GM12874 (cell line): ENCODE measurements around the gene ADRA1B.

Experiments used
- TF ChIP-seq, protein P1 (sequence below): IDR thresholded peaks from 2 replicates; pipeline ENCODE4 v1.5.1; 2011; ENCODE audit warnings: low read depth, mild to moderate bottlenecking, control low read depth, low read length, moderate library complexity; ENCODE audit not compliant: insufficient read depth

The ADRA1B gene

DNA sequence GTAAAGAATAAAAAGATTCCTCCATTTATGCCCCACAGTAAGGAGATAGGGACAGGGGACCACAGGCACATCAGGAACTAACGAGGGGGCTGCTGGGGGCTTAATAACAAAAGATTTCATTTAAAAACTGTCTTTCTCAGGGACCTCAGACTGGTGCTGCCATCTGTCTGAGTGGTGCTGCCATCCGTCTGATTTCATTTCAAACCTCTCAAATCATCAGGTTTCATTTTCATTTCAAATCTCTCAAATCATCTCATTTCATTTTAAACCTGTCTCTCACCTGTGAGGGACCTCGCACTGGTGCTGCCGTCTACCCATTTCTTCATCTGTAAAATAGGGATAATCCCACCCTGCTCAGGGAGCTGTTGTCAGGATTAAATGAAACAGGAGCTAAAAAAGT is 45.9 kb downstream of the ADRA1B start:
- TF ChIP-seq, protein P1, sequence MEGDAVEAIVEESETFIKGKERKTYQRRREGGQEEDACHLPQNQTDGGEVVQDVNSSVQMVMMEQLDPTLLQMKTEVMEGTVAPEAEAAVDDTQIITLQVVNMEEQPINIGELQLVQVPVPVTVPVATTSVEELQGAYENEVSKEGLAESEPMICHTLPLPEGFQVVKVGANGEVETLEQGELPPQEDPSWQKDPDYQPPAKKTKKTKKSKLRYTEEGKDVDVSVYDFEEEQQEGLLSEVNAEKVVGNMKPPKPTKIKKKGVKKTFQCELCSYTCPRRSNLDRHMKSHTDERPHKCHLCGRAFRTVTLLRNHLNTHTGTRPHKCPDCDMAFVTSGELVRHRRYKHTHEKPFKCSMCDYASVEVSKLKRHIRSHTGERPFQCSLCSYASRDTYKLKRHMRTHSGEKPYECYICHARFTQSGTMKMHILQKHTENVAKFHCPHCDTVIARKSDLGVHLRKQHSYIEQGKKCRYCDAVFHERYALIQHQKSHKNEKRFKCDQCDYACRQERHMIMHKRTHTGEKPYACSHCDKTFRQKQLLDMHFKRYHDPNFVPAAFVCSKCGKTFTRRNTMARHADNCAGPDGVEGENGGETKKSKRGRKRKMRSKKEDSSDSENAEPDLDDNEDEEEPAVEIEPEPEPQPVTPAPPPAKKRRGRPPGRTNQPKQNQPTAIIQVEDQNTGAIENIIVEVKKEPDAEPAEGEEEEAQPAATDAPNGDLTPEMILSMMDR, result no peak

DNA sequence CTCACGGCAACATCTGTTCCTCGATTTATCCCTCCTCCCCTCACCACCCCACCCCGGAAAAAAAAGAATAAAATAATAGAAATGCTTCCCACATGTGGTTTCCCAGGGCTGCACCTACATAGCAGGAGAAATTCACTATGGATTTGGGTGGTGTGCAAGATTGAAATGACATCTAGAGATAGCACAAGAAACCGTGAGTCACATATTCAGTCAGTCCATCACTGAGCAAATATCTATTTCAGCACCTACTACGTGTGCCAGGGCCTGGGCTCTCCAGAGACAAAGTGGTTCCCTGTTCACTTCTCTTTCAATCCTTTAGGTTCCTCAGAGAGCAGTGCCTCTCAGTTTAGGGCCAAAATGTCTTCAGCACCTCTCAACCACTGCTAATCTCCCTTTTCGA is 47.7 kb downstream of the ADRA1B start:
- TF ChIP-seq, protein P1, result no peak

DNA sequence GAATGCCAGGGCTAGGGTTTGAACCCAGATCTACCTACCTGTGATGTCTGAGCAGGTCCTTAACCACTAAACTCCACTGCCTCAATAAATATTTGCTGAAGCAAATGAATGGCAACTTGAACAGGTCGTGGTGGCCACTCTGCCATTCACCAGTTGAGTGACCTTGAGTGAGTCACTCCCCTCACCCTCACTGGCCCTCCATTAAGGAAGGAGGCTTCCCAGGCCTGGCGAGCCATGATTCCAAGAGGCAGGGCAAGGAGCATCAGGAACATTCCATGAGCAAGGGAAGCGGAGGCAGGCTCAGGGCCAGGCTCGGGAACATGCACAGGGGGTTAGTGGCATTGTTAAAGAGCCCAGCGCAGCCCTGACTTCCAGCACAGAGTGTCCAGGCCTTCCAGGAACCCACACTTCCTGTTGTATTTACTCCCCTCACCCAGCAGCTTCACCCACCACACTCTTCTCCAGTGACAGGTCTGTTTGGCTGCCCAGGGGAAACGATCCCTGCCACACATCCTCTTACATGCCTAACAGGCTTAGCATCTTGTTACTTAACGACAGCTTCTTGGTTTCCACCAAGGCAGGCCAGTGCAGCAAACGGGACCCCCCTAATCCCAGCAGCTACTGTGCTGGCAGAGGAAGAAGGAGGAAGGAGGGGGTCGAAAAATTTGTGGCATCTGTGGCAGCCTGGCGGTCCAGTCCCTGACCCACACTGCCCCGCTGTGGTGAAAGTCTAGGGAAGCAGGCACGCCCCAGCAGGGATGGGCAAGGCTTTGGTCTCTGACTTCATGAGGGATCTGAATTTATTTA is 49.0 kb downstream of the ADRA1B start:
- TF ChIP-seq, protein P1, result peak; percentile 63

DNA sequence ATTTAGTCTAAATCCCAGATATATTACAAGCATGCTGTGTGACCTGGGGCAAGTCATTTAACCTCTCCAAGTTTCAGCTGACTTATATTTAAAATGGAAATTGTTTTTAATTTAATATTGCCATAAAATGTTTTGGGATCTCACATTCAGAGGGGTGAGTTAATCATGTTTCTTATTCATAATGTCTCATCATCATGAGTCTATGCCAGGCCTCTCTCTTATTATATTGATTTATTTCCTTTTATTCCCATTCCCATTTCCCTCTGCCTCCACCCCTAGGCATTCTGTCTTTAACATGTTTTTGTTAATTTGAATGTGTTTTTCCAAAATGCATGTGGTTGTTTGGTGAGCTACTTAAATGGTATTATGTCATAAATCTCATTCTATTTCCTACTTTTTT is 53.7 kb downstream of the ADRA1B start:
- TF ChIP-seq, protein P1, result no peak

DNA sequence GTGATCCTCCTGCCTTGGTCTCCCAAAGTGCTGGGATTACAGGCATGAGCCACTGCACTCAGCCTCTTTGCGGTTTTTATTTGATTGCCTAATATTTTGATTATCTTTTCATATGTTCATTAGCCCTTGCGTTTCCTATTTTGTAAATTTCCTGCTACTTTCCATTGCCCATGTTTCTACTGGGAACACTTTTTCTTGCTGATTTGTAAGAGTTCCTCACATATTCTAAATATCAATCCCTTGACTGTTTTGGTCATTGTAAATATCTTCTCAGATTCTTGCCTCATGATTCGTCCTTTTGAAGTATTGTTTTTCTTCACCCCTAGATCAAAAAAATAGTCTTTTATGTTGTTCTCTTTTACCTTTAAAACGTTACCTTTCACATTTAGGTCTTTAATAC is 54.8 kb downstream of the ADRA1B start:
- TF ChIP-seq, protein P1, result no peak

DNA sequence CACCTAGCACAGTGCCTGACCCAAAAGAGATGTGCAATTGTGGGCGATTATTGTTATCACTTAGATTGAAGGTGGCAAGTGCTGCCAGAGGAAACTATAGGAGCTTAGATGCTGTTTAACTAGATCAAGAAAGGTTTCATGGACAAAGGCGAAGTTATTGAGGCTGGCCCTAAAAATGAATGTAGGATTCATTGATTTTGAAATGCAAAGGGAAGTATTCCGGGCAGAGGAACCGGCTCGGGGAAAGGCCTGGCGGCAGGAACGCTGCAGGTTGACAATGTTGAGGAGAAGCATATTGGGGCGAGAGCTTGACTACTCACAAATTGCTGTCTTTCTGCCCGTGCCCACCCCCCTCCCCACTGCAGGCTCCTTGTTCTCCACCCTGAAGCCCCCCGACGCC is 55.2 kb downstream of the ADRA1B start:
- TF ChIP-seq, protein P1, result no peak

DNA sequence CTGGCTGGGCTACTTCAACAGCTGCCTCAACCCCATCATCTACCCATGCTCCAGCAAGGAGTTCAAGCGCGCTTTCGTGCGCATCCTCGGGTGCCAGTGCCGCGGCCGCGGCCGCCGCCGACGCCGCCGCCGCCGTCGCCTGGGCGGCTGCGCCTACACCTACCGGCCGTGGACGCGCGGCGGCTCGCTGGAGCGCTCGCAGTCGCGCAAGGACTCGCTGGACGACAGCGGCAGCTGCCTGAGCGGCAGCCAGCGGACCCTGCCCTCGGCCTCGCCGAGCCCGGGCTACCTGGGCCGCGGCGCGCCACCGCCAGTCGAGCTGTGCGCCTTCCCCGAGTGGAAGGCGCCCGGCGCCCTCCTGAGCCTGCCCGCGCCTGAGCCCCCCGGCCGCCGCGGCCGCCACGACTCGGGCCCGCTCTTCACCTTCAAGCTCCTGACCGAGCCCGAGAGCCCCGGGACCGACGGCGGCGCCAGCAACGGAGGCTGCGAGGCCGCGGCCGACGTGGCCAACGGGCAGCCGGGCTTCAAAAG is 55.7 kb downstream of the ADRA1B start:
- TF ChIP-seq, protein P1, result no peak
